Thyroid gland (tissue), 4 donors: ENCODE results near the gene MYLK2.

Source experiments
- POLR2A ChIP-seq, 2 donors: fragments of 450-650 bp; IDR thresholded peaks; one replicate each; pipeline ENCODE4 v1.6.1; 2017; ENCODE audit warnings: antibody characterized with exemption in 2 of 2, mild to moderate bottlenecking in 2 of 2, moderate library complexity in 1 of 2
- TF ChIP-seq, protein P1 (sequence below), 6 experiments: fragments of 200-600 bp in 3 of 6; fragments of 450-650 bp in 3 of 6; sonication (generic) in 3 of 6; IDR thresholded peaks; one replicate each; pipeline ENCODE4 v1.5.1; 2016 to 2019; ENCODE audit warnings: antibody characterized with exemption in 6 of 6, mild to moderate bottlenecking in 2 of 6, inconsistent platforms in 1 of 6, moderate library complexity in 1 of 6

GRCh38 chr20:31797364-31797763, 21.8 kb upstream of the MYLK2 start:
- TF ChIP-seq, protein P1, sequence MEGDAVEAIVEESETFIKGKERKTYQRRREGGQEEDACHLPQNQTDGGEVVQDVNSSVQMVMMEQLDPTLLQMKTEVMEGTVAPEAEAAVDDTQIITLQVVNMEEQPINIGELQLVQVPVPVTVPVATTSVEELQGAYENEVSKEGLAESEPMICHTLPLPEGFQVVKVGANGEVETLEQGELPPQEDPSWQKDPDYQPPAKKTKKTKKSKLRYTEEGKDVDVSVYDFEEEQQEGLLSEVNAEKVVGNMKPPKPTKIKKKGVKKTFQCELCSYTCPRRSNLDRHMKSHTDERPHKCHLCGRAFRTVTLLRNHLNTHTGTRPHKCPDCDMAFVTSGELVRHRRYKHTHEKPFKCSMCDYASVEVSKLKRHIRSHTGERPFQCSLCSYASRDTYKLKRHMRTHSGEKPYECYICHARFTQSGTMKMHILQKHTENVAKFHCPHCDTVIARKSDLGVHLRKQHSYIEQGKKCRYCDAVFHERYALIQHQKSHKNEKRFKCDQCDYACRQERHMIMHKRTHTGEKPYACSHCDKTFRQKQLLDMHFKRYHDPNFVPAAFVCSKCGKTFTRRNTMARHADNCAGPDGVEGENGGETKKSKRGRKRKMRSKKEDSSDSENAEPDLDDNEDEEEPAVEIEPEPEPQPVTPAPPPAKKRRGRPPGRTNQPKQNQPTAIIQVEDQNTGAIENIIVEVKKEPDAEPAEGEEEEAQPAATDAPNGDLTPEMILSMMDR (IDR thresholded peaks at IDR 0.05) = no peak
- TF ChIP-seq POLR2A (IDR thresholded peaks at IDR 0.05) = no peak
